GDM1 (cell line): ENCODE data around the gene CCDC12.

ENCODE experiments used
- DNase-seq: peaks from one replicate; lab custom pipeline; 2025; lab: John Stamatoyannopoulos, UW

The CCDC12 gene

DNA sequence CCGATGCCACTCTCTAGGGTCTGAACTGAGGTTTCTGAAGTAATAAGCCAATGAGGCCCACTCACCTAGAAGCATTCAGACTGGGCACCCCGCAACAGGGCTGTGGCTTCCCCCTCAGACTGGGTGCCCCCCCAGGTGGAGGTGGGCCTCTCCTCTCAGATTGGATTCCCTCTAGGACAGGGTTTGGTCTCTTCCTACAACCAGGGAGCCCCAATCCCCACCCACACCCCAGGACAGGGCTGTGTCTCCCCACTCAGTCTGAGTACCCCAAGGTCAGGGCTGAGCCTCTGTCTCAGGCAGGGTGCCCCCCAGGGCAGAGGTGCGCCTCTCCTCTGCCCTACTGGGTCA lies 71.4 kb downstream of the CCDC12 start:
- DNase-seq: no peak

DNA sequence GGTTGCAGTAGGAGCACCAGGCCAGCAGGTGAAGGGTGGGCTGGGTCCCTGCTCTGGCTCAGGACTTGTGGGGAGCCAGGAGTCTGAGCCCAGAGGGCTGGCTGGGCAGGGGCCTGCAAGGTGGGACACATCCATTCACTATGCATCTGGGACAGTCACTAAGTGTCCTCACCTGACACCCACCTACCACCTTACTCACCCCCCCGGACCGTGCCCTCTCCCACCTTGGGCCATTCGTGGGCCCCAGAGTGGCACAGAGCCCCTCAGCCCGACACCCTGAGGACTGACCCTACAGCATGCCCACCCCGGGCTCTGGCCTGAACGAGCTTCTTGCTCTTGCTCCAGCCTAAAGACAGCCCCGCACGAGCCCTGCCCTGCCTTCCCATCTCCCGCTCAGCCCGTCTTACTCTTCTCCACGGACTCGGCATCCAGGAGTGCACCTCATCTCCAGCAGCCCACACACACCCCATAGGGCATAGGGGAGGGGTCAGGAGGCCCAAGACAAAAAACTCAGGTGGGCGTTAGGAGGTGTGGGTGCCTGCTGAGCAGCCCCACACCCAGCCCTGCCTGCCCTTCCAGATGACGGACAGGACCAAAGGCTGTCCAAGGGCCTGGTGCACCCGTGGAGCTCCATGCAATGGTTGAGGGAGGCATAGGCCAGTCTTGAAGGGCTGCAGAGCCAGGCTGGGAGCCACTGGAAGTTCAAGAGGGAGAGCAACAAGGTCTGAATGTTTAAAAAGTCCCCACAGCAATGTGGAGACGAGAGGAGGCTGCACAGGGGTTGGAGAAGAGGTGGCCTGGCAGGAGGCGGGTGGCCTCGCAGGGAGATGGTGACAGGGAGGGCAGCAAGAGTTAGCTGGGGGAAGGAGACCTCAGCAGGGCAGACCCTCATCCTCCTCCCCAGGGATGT lies 72.0 kb downstream of the CCDC12 start:
- no peak for DNase-seq

DNA sequence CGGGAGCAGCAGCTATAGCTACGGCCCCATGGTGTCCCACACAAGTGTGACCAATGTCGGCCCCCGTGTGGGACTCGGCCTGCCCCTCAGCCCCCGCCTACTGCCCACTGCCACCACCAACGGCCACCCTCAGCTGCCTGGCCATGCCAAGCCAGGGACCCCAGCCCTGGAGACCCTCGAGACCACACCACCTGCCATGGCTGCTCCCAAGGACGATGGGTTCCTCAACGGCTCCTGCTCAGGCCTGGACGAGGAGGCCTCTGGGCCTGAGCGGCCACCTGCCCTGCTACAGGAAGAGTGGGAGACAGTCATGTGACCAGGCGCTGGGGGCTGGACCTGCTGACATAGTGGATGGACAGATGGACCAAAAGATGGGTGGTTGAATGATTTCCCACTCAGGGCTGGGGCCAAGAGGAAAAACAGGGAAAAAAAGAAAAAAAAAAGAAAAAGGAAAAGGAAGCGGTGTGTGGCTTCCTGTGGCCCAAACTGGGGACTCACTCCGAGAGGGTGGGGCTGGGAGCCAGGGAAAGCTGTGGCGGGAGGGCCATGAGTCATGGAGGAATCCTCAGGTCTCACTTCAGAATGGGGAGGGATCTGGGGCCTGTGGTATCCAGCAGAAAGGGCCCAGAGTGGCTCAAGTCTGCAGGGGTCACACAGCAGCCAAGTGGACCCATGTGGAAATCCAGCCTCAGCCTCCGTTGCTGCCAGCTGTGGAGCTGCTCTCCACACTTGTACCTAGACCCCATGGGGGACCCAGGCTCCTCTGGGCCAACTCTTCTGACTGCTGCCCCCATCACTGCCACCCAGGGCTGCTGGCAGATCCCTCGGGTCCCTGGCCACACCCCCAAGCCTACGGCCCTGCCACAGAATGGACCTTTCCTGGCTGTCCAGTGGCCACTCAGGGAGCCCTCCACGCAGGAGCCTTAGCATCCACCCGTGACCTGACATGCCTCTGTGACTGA lies 72.9 kb downstream of the CCDC12 start:
- peak; percentile 28 for DNase-seq

DNA sequence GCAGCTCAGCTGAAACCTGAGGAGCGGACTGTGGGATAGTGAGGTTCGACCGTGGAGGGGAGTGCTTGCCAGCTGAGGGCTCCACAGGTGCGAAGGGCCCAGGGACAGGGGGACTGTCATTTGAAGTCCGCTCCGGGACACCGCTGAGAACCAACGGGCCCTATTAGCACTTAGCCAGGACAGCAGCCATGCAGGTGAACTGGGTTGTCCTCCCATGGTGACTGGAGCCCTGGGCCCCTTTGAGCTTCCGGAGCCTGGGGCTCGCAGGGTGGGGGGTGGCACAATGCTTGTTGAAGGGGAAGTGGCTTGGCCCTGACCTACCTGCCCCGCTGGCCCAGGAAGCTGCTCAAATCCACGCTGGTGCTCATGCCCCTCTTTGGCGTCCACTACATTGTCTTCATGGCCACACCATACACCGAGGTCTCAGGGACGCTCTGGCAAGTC lies 74.3 kb downstream of the CCDC12 start:
- DNase-seq: no peak

DNA sequence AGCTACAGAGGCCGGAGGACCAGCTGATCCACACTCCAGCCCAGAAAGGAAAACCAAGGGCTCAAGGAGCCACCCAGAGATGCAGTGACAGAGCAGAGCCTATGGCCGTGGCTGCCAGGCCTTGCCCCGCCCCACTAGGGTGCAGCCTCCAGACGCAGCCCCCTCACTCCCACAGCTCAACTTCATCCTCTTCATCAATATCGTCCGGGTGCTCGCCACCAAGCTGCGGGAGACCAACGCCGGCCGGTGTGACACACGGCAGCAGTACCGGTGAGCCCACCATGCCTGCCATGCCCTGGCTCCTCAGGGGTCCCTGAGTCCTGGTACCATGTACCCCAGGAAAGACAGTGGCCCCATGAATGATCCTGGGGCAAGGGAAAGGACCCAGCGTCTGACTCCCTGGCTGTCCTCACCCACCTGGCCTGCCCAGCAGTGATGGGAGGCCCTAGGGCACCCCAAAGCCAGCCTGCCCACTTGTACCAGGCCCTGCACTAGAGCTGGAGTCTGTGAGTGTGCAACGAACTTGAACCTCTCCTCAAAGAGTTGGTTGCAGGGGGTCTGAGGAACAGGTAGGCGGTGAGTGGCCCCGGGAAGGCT lies 74.9 kb downstream of the CCDC12 start:
- no peak for DNase-seq

DNA sequence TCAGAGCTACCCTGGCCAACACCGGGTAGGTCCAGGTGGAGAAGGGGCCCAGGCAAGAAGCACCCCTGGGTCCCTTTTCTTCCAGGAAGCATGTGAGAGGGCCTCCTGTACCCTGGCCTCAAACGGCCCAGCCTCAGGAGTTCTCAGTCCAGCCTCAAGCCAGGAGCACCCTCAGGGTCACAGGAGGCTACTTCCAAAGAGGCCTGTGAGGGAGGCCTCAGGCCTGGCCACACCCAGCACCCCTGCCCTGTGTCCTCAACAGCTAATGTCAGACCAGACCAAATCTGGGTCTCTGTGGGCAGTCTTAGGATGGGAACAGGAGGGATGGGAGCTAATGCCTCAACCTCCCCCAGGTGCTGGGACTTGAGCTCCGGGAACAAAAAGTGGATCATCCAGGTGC lies 75.5 kb downstream of the CCDC12 start:
- no peak for DNase-seq

DNA sequence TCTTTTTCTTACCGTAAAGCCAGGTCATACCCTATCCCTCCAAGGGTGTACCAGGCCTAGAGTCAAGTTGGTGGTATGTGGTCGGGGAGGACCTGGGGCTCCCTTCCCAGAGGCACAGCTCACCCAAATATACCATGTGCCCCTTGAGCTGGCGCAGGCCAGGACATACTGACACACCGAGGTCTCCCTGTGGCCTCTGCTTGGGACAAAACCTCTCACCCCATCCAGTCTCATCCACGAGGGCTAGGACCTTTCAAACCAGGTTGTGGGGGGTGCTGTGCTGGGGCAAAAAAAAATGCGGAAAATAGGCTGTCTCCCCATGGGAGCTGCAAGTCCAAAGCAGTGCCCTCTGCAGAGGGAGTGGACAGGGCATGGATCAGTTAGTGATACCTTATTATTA lies 76.2 kb downstream of the CCDC12 start:
- DNase-seq: no peak

DNA sequence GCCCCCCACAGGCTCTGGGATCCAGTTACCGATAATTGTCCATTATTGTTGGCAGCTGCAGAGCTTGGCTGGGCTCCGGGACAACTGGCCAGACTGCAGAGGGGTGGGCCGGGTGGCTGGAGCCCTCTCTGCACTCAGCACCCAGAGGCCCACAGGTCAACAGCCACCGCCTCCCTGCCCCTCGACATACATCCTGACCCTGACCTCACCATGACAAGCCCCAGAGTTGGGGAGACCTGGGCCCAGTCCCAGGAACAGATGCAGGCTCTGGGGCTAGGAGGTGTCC lies 76.6 kb downstream of the CCDC12 start:
- no peak for DNase-seq

DNA sequence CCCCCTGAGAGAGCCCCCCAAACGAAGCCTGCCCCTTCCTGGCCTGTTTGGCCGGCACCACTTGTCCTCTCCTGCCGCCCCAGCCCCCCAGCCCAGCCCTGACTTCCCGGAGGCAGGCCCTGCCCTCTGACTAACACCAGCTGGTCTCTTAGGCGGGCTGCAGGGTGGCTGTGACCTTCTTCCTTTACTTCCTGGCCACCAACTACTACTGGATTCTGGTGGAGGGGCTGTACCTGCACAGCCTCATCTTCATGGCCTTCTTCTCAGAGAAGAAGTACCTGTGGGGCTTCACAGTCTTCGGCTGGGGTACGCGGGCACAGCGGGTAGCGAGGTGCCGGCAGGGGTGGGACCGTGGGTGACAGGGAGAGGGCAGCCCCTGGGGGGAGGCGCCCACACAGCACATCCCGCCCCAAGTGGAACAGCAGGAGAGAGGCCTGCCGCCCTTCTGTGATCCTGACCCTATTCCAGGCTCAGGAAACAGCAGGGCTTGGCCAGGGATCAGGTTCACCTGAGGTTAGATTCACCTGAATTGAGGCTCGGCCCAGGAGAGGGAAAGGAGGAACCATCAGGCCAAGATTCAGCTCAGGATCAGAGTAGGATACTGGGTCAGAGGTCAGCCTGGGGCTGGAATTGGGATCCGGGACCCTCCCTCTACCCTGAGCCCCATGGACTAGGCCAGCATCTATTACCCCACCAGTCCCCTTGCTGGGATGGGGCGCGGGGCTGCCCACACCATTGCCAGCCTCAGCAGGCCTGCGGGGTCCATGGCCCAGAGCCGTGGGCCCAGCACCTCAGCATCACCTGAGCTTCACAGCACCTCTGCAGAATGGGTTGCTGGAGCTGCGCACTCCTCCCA lies 77.2 kb downstream of the CCDC12 start:
- DNase-seq: no peak

DNA sequence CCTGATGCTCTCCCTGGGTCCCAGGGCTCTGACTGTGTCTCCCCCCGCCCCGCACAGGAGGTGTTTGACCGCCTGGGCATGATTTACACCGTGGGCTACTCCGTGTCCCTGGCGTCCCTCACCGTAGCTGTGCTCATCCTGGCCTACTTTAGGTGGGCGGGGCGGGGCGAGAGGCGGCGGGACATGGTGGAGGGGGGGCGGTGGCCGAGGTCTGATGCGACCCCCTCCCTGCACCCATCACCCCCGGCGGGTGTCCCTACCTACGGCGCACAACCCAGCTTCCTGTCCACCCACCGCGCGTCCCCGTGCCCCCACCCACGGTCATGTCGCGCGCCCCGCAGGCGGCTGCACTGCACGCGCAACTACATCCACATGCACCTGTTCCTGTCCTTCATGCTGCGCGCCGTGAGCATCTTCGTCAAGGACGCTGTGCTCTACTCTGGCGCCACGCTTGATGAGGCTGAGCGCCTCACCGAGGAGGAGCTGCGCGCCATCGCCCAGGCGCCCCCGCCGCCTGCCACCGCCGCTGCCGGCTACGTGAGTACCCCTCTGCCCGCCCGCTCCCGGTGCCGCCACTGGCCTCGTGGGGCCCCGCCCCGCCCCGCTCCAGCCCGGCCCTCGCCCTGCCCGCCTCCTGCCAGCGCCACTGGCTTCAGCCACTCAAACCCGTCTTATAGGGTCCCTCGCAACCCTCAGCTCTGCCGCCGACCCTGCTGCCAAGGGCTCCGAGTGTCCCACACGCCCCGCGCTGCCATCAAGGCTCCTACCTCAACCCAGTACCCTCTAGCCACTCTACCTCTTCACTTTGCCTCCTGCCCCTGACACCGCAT lies 78.0 kb downstream of the CCDC12 start:
- no peak for DNase-seq

DNA sequence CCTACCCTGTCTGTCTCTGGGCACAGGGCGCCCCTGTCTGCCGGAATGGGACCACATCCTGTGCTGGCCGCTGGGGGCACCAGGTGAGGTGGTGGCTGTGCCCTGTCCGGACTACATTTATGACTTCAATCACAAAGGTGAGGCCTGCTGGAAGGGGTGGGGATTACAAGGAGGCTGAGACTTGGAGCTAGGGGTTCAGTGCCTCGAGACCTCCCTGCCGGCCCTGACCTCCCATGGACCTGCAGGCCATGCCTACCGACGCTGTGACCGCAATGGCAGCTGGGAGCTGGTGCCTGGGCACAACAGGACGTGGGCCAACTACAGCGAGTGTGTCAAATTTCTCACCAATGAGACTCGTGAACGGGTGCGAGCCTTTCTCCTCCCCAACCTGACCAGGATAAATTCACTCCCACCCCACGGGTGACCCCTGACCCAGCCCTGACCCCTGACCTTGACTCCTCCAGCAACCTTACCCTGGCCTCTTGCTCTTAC lies 78.7 kb downstream of the CCDC12 start:
- no peak for DNase-seq

DNA sequence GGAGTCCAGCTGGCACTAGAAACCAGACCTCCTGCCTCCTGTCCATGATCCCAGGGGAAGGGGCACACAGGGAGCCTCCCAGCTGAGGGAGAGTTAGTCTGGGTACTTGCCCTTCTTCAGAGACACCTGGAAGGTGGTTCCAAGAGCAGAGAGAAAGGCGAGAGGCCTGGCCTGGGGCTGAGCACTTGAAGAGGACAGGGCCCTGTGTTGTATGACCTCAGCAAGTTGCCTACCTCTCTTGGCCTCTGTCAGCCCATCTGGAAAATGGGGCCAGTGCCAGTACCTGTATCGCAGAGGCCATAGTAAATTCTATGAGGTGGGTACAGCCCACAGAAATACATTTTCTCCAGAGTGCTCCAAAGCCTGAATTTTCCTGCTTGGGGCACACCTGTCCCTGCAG lies 79.5 kb downstream of the CCDC12 start:
- DNase-seq: no peak

DNA sequence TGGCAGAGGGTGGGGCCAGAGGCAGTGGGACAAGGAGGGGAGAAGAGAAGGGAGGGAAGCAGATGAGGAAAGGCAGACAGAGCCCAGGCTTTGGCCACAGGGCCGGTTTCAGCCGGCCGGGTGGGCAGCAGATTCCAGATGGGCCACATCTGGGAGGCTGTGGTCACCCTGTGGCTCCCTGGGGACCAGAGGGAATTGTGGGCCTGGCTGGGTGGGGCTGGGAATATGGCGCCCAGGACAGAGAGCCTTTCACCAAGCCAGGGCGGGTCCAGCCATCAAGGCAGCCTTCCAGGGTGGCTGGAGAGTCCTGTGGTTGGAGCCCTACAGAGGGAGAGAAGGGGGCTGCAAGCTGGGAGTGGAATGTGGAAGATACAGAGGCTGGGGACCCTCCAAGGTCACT lies 80.2 kb downstream of the CCDC12 start:
- no peak for DNase-seq

DNA sequence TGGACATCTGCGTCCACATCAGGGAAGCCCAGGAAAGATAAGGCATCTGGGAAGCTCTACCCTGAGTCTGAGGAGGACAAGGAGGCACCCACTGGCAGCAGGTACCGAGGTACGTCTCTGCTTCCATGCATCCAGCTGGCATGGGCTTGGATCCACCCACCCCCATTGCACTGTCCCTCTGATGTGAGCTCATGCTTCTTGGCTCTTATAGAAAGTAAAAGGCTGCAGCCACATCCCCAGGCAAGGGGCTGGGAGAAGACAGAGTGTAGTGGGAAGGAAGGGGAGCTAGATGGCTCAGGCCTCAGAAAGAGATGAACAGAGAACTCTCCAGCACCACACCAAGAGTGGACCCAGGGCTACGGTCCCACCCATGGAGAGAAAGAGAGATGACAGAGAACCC lies 80.8 kb downstream of the CCDC12 start:
- DNase-seq: no peak

DNA sequence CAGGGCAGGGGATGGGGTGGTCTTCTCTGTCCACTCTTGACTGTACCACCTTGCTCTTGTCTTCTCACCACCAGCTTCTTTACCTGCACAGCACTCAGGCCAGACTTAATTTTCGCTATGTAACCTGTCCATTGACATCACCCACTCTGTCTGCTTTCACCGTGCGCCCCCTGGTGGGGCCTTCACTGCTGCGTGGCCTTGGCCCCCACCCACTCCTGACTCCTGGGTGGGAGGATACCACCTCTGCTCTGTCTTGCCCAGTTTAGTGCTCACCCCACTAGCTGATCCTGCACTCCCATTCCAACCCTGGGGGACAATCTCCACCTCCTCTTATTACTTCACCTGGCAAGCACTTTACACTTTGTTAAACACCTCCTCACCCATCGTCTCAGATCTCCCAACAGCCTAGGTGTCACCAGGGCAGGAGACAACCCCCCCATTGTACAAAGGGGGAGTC lies 81.3 kb downstream of the CCDC12 start:
- peak; percentile 23 for DNase-seq

DNA sequence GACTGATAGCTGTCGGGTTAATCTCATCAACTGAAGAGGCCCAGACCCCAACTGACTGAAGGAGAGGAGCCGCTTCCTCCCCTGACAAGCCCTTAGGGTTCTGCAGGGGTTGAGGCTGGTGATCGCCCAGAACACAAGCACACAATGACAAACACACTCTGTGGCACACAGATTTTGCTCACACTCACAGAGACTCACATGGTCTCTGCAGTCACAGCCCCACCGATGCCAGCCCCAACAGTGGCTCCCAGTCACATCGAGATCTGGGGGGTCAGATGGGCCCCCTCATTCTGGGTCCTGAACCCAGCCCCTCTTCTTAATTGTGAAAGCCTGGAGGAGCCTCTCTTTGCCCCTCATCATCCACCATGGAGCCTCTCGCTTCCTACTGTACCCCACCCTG lies 82.3 kb downstream of the CCDC12 start:
- DNase-seq: no peak

DNA sequence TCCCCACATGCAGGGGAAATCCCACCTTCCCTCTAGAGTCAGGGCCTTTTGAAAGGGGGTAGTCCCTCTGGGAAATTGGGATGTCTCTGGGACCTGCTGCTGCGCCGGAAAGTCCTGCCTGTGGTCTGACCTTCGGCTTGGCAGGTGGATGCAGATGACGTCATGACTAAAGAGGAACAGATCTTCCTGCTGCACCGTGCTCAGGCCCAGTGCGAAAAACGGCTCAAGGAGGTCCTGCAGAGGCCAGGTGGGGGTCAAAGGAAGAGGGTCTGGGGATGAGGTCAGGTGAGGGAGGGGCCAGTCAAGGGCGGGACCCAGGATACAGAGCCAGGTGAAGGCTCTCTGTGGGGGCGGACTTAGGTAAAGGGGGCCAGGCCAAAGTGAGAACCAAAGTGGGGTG lies 82.8 kb downstream of the CCDC12 start:
- DNase-seq: no peak

DNA sequence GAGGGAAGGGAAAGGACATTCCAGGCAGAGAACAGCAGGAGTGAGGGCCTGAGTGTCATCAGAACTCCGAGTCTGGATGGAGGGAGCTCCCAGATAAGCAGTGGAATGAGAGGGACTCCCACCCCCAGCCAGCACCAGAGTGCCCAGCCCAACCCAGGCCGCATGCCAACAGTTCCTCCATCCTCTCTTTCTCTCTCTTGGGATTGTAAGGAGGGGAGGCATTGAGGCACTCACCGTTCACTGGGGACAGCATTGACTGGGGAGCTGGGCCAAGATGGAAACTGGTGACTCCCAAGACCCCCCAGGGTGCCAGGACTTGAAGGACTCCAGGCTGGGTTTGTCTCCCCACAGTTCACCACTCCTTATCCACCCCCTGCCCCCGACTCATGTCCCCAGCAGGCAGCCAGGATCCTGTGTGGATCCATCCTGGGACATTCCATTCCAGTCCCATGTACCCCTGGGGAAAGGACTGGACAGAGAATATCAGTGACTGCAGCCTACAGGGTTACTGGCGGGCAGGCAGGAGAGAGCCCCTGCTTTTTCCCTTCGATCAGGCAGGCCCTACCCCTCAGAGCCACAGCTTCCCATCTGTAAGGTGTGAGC lies 83.3 kb downstream of the CCDC12 start:
- no peak for DNase-seq

DNA sequence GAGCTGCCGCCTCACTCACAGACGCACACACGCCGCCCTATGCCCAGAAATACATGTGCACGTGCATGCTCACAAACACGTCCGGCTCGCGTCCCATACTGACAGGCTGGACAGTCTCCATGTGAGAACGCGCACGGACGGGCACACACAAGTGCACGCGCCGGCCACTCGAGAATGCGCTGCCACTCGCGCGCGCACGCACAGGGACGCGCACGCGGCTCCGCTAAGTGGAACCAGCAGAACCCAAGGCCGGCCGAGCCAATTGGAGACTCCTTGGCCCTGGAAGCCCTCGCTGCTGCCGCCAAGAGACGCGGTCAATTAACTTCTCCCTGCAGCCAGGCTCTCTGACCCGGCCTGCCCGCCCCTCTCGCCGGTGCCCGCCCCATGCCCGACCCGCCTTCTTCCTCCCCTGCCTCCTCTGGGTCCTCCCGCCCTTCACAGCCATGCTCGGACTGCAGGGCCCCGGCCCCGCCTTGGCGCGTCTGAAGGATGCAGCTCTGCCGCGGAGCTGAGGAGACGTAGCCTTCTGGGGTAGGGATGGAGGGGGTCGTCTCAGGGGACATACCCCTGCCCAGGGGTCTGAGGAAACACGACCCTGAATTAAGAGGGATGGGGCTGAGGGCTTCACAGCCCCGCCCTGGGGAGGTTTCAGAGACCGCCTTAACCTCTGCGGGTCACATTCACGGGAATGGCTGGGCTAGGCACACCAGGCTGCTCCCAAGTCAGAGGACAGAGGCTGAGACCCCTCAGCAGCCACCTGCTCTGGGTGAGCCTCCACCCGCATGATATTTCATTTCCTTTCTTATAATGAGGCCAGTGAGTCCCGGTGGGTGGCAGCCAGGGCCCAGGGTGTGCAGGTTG lies 84.0 kb downstream of the CCDC12 start:
- DNase-seq: no peak
